ENCODE data around the gene NOX3.
"Not testable (repeated sequence)": the region's sequence is repeated elsewhere in the genome, so short reads cannot be mapped to it uniquely, and the experiment has no call there.

The NOX3 gene

DNA sequence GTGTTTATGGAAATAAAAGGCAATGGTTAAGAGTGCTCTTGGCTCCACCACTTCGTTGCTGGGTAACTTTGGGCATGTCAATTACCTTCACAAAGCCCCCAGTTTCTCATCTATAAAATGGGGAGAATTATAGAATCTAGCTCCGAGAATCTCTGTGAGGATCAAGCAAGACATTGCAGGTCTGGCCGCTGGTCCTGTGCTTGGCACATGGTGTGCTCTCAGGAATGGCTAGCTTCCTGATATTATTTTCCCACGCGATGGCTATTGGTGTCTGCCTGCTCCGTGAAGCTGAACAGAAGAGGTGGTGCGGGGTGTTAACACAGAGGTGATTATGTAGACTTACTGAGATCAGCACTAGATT, 57.0 kb downstream of the NOX3 start:
- no peak for DNase-seq

DNA sequence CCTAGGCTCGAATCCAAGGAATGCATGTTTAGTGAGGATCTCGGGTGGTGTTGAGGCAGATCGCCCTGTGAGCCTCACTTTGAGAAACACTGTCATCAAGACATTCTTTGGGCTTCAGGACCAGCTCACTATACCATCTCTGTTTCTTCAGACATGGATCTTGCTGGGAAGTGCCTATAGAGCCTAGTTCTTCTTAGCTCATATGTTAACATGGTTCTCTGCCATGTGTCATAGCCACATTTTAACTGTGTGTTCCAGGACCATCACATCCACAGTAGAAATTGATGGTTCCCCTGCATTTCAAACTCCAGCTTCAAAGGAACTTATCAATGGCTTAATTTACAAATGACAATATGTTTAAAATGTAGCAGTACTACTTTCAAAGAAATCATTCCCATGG, 57.4 kb downstream of the NOX3 start:
- no peak for DNase-seq

DNA sequence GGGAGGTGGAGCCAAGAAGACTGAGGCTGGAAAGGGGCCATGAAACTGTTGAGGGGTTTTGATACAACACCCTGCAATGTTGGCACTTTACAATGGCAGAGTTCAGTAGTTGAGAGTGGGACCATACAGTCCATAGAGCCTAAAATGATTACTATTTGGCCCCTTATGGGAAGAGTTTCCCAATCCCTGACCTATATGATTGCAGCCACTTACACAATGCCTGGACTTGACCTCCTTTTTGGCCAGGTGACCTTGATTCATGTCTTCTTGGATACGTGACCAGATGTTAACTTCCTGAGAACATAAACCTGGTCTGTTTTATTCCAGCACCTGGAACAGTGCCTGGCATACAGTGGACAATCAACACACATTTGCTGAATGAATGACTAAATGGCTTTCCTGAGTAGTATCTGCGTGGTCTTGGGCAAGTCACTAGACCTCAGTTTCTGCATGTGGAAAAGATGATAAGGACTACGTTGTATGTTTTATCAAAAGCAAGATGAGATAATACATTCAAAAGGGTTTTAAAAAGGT, 58.4 kb downstream of the NOX3 start:
- no peak for DNase-seq

DNA sequence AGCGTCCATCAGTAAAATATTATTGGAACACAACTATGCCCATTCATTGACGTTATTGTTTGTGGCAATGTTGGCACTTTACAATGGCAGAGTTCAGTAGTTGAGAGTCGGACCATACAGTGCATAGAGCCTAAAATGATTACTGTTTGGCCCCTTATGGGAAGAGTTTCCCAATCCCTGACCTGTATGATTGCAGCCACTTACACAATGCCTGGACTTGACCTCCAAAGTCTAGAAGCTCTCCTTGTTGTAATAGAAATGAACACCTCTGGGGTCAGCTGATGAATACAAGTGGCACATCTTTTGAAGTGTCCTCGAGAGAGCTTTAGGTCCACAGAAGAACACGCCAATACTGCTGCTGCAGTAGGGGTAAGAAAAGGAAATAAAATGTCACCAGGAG, 59.0 kb downstream of the NOX3 start:
- DNase-seq: no peak

DNA sequence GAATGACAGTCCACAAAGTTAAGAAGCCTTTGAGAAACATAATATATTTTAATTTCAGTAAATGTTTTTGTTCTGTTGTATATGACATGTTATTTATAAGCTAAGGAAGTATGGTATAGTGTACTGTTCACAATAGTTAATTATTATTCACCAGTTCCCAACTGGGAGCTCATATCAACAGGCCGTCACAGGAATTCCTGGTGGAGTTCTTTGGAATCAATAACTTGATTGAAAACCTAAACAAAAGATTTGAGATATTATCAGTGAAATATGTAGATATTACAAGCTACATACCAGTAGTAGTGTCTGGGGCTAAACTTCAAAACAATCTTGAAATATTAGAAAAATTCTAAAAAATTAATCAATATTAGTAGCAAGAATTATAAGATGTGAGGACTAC, 60.3 kb downstream of the NOX3 start:
- no peak for DNase-seq

DNA sequence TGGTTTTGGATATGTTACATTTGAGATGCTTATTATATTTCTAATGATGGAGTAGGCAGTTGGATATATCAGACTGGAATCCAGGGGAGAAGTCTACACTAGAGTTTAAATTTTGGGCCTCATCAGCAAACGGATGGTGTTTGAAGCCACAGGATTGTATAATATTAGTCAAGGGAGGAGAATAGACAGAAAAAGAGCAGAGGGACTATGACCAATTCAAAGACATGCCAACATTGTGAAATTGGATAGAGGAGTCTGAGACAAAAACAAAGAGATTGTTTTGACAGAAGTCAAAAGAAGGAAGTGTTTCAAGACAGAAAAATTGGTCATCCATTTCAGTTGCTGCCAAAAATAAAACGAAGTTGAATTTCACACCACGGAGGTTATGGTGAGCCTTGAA, 66.5 kb downstream of the NOX3 start:
- no peak for DNase-seq

DNA sequence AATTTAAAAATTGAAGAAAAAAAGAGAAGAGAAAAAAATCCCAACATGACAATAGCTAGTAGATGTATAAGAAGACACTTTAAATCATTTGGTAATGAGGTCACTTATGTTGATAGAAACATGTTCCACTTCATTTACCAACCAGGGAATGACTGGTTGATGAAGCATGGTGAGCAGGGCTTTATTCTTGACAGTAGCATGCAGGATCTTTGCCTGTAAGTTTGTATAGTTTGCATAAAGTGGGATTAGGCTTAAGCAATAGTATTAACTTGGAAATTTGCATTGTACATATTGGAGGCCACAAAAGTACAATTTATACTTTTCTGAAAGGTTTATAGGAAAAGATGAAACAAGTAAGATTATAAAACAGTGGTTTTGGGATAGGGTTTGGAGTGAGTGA, 67.0 kb downstream of the NOX3 start:
- DNase-seq: no peak

DNA sequence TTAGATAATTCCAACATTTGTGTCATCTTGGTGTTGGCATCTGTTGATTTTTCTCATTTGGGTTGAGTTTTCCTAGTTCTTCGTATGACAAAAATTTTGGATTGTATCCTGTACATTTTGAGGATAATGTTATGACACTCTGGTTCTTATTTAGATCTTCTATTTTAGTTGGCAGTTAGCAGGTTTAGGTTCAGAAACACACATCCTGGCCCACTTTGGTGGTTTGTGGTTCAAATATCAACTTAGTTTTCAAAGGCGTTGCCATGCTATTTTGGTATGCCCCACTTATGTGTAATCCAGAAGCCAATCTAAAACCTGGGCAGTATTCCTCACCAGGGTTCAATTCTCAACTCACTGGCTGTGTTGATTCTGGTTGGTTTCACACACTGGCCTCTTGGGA, 68.2 kb downstream of the NOX3 start:
- DNase-seq: no peak

DNA sequence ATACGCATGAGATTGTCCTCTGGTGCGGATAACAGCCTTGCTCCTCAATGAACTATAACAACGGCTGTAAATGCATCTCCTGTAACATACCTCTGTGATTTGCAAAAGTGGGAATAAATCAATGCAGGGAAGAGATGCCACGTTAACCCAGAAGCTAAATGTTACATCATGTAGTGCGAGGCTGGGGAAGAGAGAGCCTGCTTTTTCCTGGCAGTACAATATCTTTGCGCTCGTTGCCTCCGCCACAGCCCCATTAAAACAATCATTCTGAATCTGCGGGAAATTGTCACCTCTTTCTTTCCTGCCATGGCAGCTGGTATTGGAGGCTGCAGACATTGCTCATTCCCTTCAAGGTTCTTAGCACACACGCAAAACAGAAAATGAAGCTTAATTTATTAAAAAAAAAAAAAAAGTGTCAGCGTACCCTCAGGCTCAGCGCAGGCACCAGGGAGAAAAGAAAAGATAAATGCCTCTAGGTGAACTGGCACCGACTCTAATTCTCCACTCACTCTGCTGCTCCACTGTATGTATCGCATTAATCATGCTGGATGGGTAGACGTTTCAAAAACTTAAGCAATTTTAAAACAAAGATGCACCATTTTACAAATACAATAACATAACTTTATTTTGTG, 71.2 kb downstream of the NOX3 start:
- DNase-seq: no peak

DNA sequence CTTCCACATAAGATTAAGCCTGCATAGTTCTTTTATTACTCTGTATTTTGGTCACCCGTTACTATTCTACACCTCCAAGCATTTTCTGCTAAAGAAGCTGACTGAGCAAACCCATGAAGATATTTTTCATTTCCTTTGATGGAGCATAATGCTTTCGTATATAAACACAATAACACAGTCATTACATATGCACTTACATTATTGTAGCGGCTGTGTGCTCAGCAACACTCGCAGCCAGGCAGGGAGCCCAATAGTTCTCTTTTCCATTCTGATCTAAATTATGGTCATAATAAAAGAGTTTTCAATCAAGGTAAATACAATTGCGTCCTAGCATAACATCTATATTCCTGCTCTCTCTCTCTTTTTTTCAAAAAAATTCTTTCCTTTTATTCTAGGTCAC, 71.7 kb downstream of the NOX3 start:
- no peak for DNase-seq

DNA sequence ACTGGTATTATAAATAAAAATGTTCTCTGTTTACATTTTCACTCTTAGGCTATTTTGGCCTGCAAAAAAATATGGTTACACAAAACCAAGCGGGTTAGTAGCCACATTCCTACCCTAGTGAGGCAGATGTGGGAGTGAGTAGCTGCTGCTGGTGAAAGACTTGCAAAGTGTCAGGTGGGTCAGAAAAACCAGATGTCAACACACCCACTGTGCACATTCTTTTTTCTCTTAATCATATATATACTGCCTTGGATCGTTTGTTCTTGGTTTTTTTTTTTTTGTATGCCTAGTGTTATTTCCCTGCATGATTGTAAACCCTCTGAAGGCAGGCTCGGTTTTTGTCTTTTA, 73.3 kb downstream of the NOX3 start:
- no peak for DNase-seq

DNA sequence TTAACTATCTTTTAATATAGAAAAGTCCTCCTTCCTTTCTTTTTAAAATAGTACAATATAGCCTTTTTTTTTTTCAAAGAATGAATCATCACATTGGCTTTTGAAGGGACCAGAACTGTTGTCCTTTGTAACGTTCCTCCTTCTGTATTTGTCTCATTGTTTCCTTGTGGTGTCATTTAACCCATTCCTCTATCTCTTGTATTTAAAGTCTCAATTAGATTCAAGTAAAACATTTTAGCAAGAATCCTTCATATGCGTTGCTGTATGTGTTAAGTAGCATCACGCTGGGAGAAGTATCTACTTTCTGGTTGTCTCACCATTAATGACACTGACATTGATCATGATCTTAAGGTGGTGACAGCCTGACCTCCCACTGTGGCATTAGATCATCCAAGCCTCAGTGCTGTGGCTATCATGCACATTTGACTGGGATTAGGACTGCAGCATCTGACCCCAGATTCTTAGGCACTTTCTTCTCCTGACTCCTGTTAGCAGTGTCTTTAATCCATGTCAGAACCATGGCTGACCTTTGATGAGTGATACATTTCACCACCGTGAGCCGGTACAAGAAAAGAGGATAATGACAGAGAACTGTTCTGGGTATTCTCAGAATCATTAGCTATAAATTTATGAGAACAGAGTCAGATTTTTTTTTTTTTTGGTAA, 73.8 kb downstream of the NOX3 start:
- DNase-seq: no peak

DNA sequence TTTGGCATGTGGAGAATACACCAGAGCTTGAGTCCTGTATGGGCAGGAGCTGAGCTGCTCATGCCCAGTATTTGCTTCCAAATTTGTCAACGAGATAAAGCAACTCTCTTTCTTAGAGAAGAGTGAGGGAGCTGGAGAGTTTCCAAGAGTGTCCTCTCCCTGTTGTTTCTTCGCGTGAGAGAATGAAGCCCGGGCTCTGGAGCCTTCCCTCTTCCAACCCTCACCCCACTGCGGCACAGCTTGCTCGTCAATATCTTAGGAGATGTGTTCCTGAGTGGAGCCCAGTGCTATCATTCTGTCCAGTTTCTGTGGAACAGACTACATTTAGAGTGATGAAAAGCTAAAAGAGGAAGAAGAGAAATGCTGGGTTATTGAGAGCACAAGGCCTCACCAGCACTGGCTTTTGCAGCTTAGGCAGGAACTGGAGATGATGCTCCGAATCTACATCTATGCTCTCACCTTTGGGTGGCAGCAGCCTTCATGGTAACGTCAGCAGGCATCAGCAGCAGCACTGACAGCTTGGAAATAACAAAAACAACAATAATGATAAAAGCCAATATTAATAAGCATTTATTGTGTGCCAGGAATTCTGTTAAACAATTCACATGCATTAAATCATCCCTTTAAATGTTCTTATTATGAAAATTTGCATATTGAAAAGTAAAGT, 74.8 kb downstream of the NOX3 start:
- peak; percentile 8 for DNase-seq

DNA sequence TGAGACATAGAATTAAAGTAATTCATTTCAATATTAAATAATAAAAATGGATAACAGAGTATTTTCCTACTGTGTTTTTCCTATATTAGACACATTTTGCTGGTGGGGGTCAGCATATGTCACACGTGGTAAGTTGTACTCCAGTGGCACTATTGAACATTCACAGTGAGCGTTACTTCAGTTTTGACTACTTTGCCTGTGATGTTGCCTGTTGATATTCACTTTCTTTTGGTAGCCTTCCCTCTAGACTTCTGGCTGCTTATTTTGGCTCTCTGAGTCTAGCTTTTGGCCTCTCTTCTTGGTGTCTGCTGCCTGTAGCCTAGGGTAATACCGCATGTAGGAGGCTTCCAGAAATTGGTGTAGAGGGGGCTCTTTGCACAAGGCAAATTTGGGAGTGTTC, 76.9 kb downstream of the NOX3 start:
- no peak for DNase-seq

DNA sequence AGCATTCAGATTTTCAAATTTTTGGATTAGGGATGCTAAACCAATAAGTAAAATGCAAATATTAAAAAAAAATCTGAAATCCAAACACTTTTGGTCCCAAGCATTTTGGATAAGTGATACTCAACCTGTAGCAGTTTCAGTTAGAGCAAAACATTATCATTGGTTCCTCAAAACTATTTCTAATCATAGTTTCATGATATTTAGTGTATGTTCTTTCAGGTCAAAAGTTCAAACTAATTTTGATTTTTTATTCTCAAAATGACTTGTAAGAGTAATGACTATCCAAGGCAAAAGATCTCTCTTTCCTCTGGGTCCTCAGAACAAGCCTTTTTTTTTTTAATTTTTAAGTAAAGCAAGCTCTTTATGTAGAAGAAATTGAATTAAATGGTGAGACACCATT, 77.4 kb downstream of the NOX3 start:
- no peak for DNase-seq

DNA sequence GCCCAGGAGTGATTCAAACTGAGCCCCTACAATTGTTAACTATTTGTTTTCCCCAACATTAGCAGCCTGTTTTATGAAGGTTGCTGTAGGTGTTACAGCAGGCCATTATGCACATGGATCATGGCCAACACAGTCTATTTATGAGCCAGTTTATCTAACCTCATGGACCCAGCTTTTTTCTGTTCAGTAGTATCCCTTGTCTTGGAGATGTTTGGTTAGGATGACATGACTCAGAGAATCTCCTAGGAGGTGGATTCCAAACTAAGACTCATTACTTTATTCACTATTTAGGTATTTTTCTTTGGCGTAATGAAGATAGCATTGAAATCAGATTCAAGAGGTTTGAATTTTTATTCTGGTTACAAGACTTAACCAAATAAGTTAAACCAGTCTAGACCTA, 78.6 kb downstream of the NOX3 start:
- DNase-seq: no peak

DNA sequence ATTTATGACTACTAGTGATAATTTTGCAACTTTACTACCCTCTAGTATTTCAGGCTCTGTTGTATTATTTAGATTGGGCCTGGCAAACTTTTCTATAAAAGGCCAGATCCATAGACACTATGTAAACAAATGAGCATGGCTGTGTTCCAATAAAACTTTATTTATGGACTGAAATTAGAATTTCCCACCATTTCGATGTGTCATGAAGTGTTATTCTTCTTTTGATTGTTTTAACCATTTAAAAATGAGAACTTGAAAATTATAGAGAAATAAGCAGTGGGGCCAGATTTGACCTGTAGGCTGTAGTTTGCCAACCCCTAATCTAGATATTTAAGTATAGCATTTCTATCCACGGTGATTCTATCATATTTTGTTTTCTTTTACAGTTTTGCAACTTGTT, 79.8 kb downstream of the NOX3 start:
- DNase-seq: no peak

DNA sequence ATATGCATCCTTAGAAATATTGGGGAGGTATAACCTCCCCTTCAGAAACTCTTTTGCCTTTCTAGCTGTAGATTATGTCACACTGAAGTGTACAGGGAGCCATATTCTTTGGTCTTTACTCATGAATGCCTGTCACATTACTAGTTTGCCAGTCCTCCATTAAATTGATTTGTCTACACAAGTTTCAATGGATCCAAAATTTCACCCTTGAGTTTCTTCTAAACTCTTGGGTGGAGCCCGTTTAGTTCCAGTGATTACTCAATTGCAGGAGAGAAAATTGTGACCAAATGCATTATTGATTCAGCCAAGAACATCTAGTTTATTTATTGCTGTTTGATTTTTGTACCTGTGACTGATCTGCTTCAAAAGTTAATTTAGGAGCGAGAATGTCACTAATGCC, 81.0 kb downstream of the NOX3 start:
- no peak for DNase-seq

DNA sequence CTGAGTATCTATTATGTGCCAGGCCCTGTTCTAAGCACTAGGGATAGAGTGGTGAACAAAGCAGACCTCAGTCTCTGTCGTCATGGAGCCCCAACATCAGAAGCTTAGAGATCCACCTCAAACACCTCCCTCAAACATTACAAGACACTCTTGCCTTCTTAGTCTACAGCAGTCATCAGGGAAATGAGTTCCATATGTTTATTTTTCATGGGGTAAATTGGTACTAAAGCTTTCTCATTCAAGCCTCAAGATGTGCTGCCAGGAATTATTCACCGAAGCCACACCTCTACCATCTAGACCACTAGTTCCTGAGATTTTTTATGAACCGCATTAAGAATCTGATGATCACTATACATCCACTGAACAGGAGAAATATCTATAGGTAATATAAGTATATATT, 82.4 kb downstream of the NOX3 start:
- no peak for DNase-seq

DNA sequence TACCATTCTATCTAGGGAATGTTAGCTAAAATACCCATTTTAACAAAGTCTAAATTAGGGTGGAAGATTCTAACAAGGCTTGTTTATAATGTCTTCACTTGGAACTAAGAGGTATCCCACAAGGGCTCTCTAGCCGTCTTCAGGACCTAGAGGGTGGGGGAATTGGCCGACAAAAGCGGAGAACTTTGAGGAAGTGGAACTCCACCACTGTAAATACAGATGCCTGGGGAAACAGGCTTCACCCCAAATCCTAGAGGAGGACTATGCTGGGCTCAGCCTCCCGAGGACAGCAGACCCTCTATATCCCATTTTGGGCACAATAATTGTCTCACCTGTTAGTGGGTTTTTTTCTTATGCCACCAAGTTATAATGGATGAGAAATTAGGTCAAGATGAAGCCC, 83.4 kb downstream of the NOX3 start:
- DNase-seq: no peak

DNA sequence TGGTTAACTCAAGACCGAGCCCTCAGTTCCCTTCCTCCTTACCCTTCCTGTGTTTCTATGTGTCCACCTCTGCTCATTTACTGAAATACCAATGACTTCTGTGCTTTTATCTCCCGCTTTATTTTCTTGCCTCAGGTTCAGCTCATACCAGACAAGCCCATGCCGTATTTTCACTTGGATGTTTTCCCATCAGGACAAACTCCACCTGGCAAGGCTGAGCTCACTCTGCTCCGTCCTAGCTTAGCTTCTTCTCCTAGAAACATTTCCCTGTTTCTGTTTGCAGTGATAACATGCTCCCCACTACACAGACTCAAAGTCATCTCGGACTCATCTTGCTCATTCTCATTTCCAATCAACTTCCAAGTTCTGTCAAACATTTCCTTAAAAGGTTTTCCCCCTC, 84.4 kb downstream of the NOX3 start:
- no peak for DNase-seq

DNA sequence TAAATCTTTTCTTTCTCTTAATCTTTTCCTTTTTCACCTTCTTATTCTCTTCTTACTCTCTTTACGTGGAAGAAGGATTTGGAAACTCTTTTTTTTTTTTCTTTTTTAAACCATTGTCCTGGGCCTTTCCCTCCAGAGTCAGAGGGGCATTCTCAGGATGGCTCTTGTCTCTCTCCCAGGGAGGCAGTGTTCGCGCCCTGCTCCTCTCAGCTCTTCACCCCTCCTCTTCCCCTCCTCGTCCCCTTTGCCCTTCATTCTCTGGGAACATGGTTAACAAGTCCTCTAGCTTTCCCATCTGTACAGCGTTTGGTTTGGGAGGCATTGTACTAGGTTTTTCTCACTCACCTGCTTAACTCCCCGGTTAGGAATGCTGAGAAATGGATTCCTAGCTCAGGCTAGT, 89.3 kb downstream of the NOX3 start:
- no peak for DNase-seq

DNA sequence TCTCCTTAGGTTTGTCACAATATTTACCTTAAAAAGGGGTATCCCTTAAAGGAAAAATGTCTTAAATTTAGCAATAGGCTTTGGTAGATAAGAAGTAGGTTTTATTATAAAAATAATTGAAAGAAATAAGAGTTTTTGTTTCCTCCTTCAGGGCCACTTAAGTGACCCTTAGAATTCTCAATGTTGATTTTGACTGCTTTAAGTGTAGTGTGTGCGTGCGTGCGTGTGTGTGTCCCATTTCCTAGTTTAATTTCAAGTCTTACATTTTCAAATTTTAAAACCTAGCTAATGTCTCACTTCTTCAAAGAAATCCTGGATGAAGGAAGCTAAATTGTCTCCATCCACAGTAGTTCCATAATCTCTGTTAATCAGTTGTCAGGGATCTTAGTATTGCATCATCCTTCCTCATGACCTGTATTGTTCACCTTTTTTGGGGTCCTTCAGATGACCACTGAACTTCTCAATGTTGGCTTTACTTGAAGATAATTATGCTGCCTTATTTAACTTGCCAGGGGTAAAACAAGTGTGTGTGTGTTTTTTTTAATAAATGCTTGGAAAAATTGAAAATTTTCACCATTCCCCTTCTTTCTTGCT, 90.7 kb downstream of the NOX3 start:
- DNase-seq: no peak

DNA sequence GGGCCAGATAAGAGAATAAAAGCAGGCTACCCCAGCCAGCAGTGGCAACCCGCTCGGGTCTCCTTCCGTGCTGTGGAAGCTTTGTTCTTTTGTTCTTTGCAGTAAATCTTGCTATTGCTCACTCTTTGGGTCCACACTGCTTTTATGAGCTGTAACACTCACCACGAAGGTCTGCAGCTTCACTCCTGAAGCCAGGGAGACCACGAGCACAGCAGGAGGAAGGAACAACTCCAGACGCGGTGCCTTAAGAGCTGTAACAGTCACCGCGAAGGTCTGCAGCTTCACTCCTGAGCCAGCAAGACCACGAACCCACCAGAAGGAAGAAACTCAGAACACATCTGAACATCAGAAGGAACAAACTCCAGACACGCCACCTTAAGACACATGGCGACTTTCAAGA, 91.6 kb downstream of the NOX3 start:
- not testable (repeated sequence) for DNase-seq

All from NCI-H1092 treated with DMSO at 0.1 percent for 48 hours (cell line).